SW480 (cell line): ENCODE results near the gene FAH.
A peak's percentile ranks its signal among the peaks of the same experiment; 100 is the strongest.

Source experiments
- DNase-seq: peaks from one replicate; pipeline ENCODE4 v3.0.0-alpha.2; 2016; ENCODE audit warnings: low spot score

Gene FAH

GRCh38 chr15:80199869-80200268 is 47.1 kb downstream of the FAH start:
- no peak for DNase-seq

GRCh38 chr15:80201256-80202015 is 48.6 kb downstream of the FAH start:
- no peak for DNase-seq

- no peak for DNase-seq
Observed at GRCh38 chr15:80202016-80202315, 49.2 kb downstream of the FAH start.

- DNase-seq, result peak; percentile 3
Observed at GRCh38 chr15:80202641-80203360, 50.0 kb downstream of the FAH start.

GRCh38 chr15:80203361-80203885 is 50.6 kb downstream of the FAH start:
- no peak for DNase-seq

GRCh38 chr15:80204231-80204630 is 51.4 kb downstream of the FAH start:
- DNase-seq, result no peak

GRCh38 chr15:80207887-80208286 is 55.1 kb downstream of the FAH start:
- DNase-seq, result no peak

GRCh38 chr15:80208758-80209734 is 56.2 kb downstream of the FAH start:
- no peak for DNase-seq

- no peak for DNase-seq
Observed at GRCh38 chr15:80210611-80211573, 58.1 kb downstream of the FAH start.

GRCh38 chr15:80211976-80212375 is 59.2 kb downstream of the FAH start:
- DNase-seq, result no peak

GRCh38 chr15:80214910-80215309 is 62.1 kb downstream of the FAH start:
- DNase-seq, result no peak

- no peak for DNase-seq
Observed at GRCh38 chr15:80216141-80216540, 63.3 kb downstream of the FAH start.

- no peak for DNase-seq
Observed at GRCh38 chr15:80216911-80217310, 64.1 kb downstream of the FAH start.

GRCh38 chr15:80217327-80217900 is 64.6 kb downstream of the FAH start:
- no peak for DNase-seq

- DNase-seq, result no peak
Observed at GRCh38 chr15:80219955-80220354, 67.2 kb downstream of the FAH start.

- no peak for DNase-seq
Observed at GRCh38 chr15:80228959-80229610, 76.3 kb downstream of the FAH start.

- no peak for DNase-seq
Observed at GRCh38 chr15:80231371-80231770, 78.6 kb downstream of the FAH start.

- DNase-seq, result no peak
Observed at GRCh38 chr15:80233581-80233980, 80.8 kb downstream of the FAH start.

GRCh38 chr15:80234883-80235282 is 82.1 kb downstream of the FAH start:
- peak; percentile 16 for DNase-seq
